ENCODE measurements around the gene DIDO1.

DIDO1 gene

GRCh38 chr20:62955519-62956386, 29.4 kb upstream of the DIDO1 start:
- TF ChIP-seq CEBPB (IDR thresholded peaks at IDR 0.05) (no peak), YY1 (IDR thresholded peaks at IDR 0.05; ENCODE audit: low read depth) (no peak), TAF1 (IDR thresholded peaks at IDR 0.05; ENCODE audit: low read depth) (no peak), TCF12 (IDR thresholded peaks at IDR 0.05; ENCODE audit: low read depth) (no peak)
- TF ChIP-seq, protein P1, sequence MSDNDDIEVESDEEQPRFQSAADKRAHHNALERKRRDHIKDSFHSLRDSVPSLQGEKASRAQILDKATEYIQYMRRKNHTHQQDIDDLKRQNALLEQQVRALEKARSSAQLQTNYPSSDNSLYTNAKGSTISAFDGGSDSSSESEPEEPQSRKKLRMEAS (IDR thresholded peaks at IDR 0.05) = no peak

DNA sequence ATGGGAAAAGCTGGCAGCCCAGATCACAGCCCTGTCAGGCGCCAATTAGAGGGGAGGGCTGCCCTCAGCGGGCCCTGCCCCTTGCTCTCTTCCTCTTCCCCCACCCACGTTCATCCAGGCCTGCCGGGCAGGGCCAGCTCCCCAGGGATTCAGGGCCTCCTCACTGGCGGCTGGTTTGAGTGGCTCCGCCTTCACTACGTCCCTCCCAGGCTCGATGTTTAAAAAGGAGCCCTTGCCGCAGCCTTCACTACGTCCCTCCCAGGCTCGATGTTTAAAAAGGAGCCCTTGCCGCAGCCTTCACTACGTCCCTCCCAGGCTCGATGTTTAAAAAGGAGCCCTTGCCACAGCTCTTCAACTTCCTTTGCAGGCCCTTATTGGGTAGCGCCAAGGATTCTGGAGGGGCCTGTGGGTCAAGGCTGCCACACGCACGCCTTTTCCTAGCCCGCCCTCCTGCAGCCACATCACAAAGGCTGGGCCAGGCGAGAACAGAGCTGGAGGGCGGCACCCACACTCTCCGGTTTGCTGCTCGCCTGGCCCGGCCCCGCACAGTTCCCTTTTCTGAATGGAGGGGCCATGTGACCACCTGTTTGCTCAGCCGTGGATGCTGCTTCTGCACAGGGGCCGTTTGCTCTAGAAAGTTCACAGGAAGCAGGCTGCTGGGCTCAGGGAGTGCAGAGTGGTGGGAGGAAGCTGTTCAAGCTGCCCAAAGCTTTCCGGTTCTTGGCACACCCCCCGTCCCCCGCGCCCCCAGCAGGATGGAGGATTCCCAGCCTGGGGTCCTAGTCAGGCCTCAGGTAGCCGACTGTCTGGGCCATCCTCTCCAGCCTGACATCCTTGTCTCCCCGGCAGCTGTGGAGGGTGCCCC, 27.8 kb upstream of the DIDO1 start:
- TF ChIP-seq CEBPB (IDR thresholded peaks at IDR 0.05) = no peak
- no peak for TF ChIP-seq EGR1 (IDR thresholded peaks at IDR 0.05)
- no peak for TF ChIP-seq EP300 (IDR thresholded peaks at IDR 0.05; ENCODE audit: borderline replicate concordance)
- TF ChIP-seq TAF1 (IDR thresholded peaks at IDR 0.05; ENCODE audit: low read depth) = no peak
- TF ChIP-seq, protein P1 (IDR thresholded peaks at IDR 0.05) = peak; percentile 46; the same call in 1 of the 2 replicates
- TF ChIP-seq TEAD4 (IDR thresholded peaks at IDR 0.05) = no peak
- no peak for TF ChIP-seq FOXM1 (IDR thresholded peaks at IDR 0.05; ENCODE audit: borderline replicate concordance, low read depth)
- TF ChIP-seq, protein P2, sequence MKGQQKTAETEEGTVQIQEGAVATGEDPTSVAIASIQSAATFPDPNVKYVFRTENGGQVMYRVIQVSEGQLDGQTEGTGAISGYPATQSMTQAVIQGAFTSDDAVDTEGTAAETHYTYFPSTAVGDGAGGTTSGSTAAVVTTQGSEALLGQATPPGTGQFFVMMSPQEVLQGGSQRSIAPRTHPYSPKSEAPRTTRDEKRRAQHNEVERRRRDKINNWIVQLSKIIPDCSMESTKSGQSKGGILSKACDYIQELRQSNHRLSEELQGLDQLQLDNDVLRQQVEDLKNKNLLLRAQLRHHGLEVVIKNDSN (IDR thresholded peaks at IDR 0.05) = peak; percentile 87
- TF ChIP-seq TCF12 (IDR thresholded peaks at IDR 0.05; ENCODE audit: low read depth) = no peak
- TF ChIP-seq YY1 (IDR thresholded peaks at IDR 0.05; ENCODE audit: low read depth) = no peak
- TF ChIP-seq NFIC (IDR thresholded peaks at IDR 0.05) = no peak
- no peak for TF ChIP-seq RAD21 (IDR thresholded peaks at IDR 0.05; ENCODE audit: low read depth)
- no peak for TF ChIP-seq CREB1 (IDR thresholded peaks at IDR 0.05; ENCODE audit: low read depth)
- TF ChIP-seq REST (IDR thresholded peaks at IDR 0.05; ENCODE audit: low read depth) = no peak
- TF ChIP-seq ZBTB7A (IDR thresholded peaks at IDR 0.05; ENCODE audit: low read depth) = peak; percentile 52; the same call in 1 of the 2 replicates

GRCh38 chr20:62952968-62953838, 26.9 kb upstream of the DIDO1 start:
- no peak for TF ChIP-seq CREB1 (IDR thresholded peaks at IDR 0.05; ENCODE audit: low read depth)

DNA sequence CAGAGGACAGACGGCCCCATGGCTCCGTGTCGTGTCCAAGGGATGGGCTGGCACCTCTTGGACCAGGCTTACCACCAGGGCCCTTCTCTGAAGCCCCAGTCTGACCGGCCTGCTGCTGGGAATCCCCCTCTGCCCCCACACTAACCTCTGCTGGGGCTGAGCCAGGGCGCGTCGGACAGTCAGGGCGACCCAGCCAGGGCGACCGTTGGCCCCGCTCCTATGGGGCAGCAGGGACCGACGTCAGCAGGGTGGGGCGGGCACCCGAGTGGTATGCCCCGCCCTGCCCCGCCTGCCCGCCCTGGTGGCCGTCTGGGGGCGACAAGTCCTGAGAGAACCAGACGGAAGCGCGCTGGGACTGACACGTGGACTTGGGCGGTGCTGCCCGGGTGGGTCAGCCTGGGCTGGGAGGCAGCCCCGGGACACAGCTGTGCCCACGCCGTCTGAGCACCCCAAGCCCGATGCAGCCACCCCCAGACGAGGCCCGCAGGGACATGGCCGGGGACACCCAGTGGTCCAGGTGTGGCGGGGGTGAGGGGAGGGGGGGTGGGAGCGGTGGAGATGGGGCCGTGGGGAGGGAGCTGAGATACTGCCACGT, 26.2 kb upstream of the DIDO1 start, which contains the start of gene SLC17A9:
SLC17A9 (plus strand) TSS at position 337 of the 595 bp plus-strand sequence; CDS start at position 459, 122 bp downstream.
- TF ChIP-seq, protein P1 (IDR thresholded peaks at IDR 0.05) = no peak
- TF ChIP-seq YY1 (IDR thresholded peaks at IDR 0.05; ENCODE audit: low read depth) (no peak), RAD21 (IDR thresholded peaks at IDR 0.05; ENCODE audit: low read depth) (no peak), FOXM1 (IDR thresholded peaks at IDR 0.05; ENCODE audit: borderline replicate concordance, low read depth) (no peak)

DNA sequence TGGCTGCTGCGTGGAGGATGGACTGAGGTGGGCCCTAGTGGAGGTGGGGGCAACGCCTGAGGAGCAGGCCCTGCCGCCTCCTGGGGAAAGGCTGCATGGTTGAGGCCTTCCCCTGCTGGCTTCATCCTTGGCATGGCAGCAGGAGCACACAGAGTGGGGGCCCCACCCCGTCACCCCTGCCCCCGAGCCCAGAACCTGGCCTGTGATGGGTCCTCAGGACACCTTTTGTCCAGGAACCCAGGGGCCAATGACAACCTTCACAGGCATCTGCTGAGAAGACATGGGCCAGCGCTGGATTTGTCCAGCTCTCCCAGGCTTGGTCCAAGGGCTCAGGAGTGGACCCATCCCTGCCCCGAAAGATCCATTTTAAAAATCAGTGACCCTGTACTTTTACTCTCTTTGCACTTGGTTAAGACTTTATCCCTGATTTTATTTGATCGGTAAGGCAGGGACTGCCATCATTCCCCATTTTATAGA, 25.6 kb upstream of the DIDO1 start:
- TF ChIP-seq TCF12 (IDR thresholded peaks at IDR 0.05; ENCODE audit: low read depth) (no peak), NFIC (IDR thresholded peaks at IDR 0.05) (no peak), CREB1 (IDR thresholded peaks at IDR 0.05; ENCODE audit: low read depth) (no peak), REST (IDR thresholded peaks at IDR 0.05; ENCODE audit: low read depth) (no peak), YY1 (IDR thresholded peaks at IDR 0.05; ENCODE audit: low read depth) (no peak), CEBPB (IDR thresholded peaks at IDR 0.05) (no peak), FOXM1 (IDR thresholded peaks at IDR 0.05; ENCODE audit: borderline replicate concordance, low read depth) (no peak), EP300 (IDR thresholded peaks at IDR 0.05; ENCODE audit: borderline replicate concordance) (no peak), TEAD4 (IDR thresholded peaks at IDR 0.05) (no peak), EGR1 (IDR thresholded peaks at IDR 0.05) (no peak)
- TF ChIP-seq, protein P1 (IDR thresholded peaks at IDR 0.05) = no peak
- TF ChIP-seq, protein P2 (IDR thresholded peaks at IDR 0.05) = no peak

All from Ishikawa (cell line).